Stimulated activated CD4-positive, alpha-beta T cell treated with anti-CD3 and anti-CD28 coated beads, Interleukin-12 subunit alpha, Interleukin-12 subunit beta, amount 100 ng/mL, for 24 hours (primary cell): ENCODE data around the gene JDP2.

Experiments
- DNase-seq, 2 experiments: peaks; one replicate each; pipeline ENCODE4 v3.0.0-alpha.2; 2020; ENCODE audit warnings: low read depth in 2 of 2

The JDP2 gene

GRCh38 chr14:75409316-75410205 is 18.3 kb upstream of the JDP2 start:
- DNase-seq, result no peak

GRCh38 chr14:75411214-75411540 is 16.6 kb upstream of the JDP2 start:
- no peak for DNase-seq

GRCh38 chr14:75413013-75413412 is 14.8 kb upstream of the JDP2 start:
- DNase-seq, result no peak

- no peak for DNase-seq
These were observed 10.1 kb upstream of the JDP2 start for GRCh38 chr14:75417674-75418073.

- peak; percentile 28 to 49 for DNase-seq
These were observed 8.7 kb upstream of the JDP2 start for GRCh38 chr14:75418850-75419768.

GRCh38 chr14:75422169-75422568 is 5.7 kb upstream of the JDP2 start:
- DNase-seq, result no peak

- DNase-seq, result no peak
These were observed 3.3 kb upstream of the JDP2 start for GRCh38 chr14:75424496-75424895.

GRCh38 chr14:75425446-75425845 is 2.4 kb upstream of the JDP2 start:
- DNase-seq, result no peak

GRCh38 chr14:75426332-75427125 is 1.3 kb upstream of the JDP2 start:
- no peak for DNase-seq

- DNase-seq, result no peak
These were observed 718 bp upstream of the JDP2 start for GRCh38 chr14:75427126-75427481.

GRCh38 chr14:75428230-75429104 is 645 bp downstream of the JDP2 start:
- peak in 1 of 2 experiments; percentile 3 for DNase-seq

GRCh38 chr14:75429562-75429961 is 1.7 kb downstream of the JDP2 start:
- DNase-seq, result no peak

- DNase-seq, result no peak
These were observed 2.3 kb downstream of the JDP2 start for GRCh38 chr14:75430116-75430515.

- DNase-seq, result no peak
These were observed 2.7 kb downstream of the JDP2 start for GRCh38 chr14:75430526-75430925.

GRCh38 chr14:75430976-75431375 is 3.2 kb downstream of the JDP2 start:
- DNase-seq, result no peak

GRCh38 chr14:75431827-75432226 is 4.0 kb downstream of the JDP2 start:
- no peak for DNase-seq

- DNase-seq, result no peak
These were observed 4.6 kb downstream of the JDP2 start for GRCh38 chr14:75432411-75432810.

- DNase-seq, result no peak
These were observed 5.8 kb downstream of the JDP2 start for GRCh38 chr14:75433631-75434071.

- no peak for DNase-seq
These were observed 6.5 kb downstream of the JDP2 start for GRCh38 chr14:75434138-75434889.

- DNase-seq, result no peak
These were observed 7.0 kb downstream of the JDP2 start for GRCh38 chr14:75434890-75435248.
